K562 (cell line): ENCODE measurements around the gene RNF217. TPM values are rescaled to one million over a fixed set of nuclear protein-coding genes. Genes with fewer than 3 reads are reported as not detected.

Experiments
- ATAC-seq: fragments of 200-7000 bp; cut with Tn5 transposase; 3 replicates; pipeline ENCODE4 v1.9.1; 2020; ENCODE audit warnings: moderate library complexity
- BruUV-seq: library from RNA; stranded (reverse); fragments of 400-500 nt; replicated peaks from 2 replicates; lab custom pipeline; 2021; lab: Mats Ljungman, UMichigan
- CTCF ChIA-PET: fragments of 300-600 bp; formaldehyde crosslinking; extraction: SDS; loops from one replicate; lab custom pipeline; 2021; ENCODE audit warnings: low intra/inter-chr PET ratio; lab: Yijun Ruan, JAX
- POLR2A ChIA-PET: fragments of 300-600, 350-650 bp; sonication (Branson Sonifier 250); formaldehyde crosslinking; extraction: SDS; loops from one replicate; lab custom pipeline; 2021; ENCODE audit warnings: antibody characterized with exemption, inconsistent platforms; lab: Yijun Ruan, JAX
- DNase-seq, 4 experiments: peaks; one replicate each; pipeline versions ENCODE4 v3.0.0 to v3.0.0-alpha.2; 2011 to 2018; ENCODE audit warnings: low spot score in 3 of 4, mixed read lengths in 3 of 4; ENCODE audit errors: extremely low read depth in 1 of 4
- FAIRE-seq: peaks from 2 replicates; lab custom pipeline; 2011; peaks lifted over from hg19 to GRCh38; lab: Jason Lieb, UNC
- H2AFZ ChIP-seq: 2 replicates; pipeline ENCODE4 v1.6.0; 2011; ENCODE audit warnings: low read depth, low read length, control low read depth, inconsistent platforms
- H3K27ac ChIP-seq: fragments of 200-600 bp; 3 replicates; pipeline ENCODE4 v1.8.0; 2011; ENCODE audit warnings: low read depth, mild to moderate bottlenecking, control low read depth, inconsistent platforms, low read length, moderate library complexity, mixed read lengths; ENCODE audit errors: extremely low read depth
- H3K27me3 ChIP-seq, 2 experiments: fragments of 300-600 bp in 1 of 2; 2 replicates in 1 of 2; 3 replicates in 1 of 2; pipeline versions ENCODE4 v1.6.0 to v1.8.0; 2011; ENCODE audit warnings: inconsistent platforms in 2 of 2, low read length in 2 of 2, mild to moderate bottlenecking in 1 of 2, mixed read lengths in 1 of 2, moderate library complexity in 1 of 2; ENCODE audit not compliant: control insufficient read depth in 2 of 2, insufficient read depth in 2 of 2
- H3K36me3 ChIP-seq: fragments of 300-600 bp; 3 replicates; pipeline ENCODE4 v1.8.0; 2011; ENCODE audit warnings: mild to moderate bottlenecking, low read length, inconsistent platforms; ENCODE audit not compliant: control insufficient read depth, insufficient read depth
- H3K4me1 ChIP-seq, 2 experiments: fragments of 200-600 bp in 1 of 2; replicated peaks in 1 of 2; 2 replicates in 1 of 2; 3 replicates in 1 of 2; pipeline versions ENCODE4 v1.5.1 to v1.8.0; 2011; ENCODE audit warnings: inconsistent platforms in 2 of 2, low read length in 2 of 2, mild to moderate bottlenecking in 1 of 2, mixed read lengths in 1 of 2, moderate library complexity in 1 of 2; ENCODE audit not compliant: control insufficient read depth in 2 of 2, insufficient read depth in 2 of 2
- H3K4me2 ChIP-seq: 2 replicates; pipeline ENCODE4 v1.6.1; 2011; ENCODE audit warnings: low read length, control low read depth, inconsistent platforms, mixed read lengths; ENCODE audit not compliant: insufficient read depth
- H3K4me3 ChIP-seq: fragments of 200-600 bp; sonication (generic), shearing (Covaris generic); 2 replicates; pipeline ENCODE4 v1.5.1; 2016; ENCODE audit warnings: control low read depth, inconsistent platforms
- H3K79me2 ChIP-seq: fragments of 200-600 bp; 3 replicates; pipeline ENCODE4 v1.8.0; 2011; ENCODE audit warnings: low read length, inconsistent platforms; ENCODE audit not compliant: control insufficient read depth, insufficient read depth
- H3K9ac ChIP-seq, 2 experiments: 2 replicates each; pipeline versions ENCODE4 v1.6.0 to v1.6.1; 2011; ENCODE audit warnings: low read depth in 2 of 2, low read length in 2 of 2, control low read depth in 1 of 2, inconsistent platforms in 1 of 2, mild to moderate bottlenecking in 1 of 2, mixed read lengths in 1 of 2; ENCODE audit not compliant: insufficient read depth in 1 of 2
- H3K9me1 ChIP-seq: one replicate; pipeline ENCODE4 v1.6.0; 2011; ENCODE audit warnings: inconsistent platforms, mild to moderate bottlenecking, low read length, moderate library complexity; ENCODE audit not compliant: control insufficient read depth, insufficient read depth
- H3K9me3 ChIP-seq: replicated peaks from 2 replicates; pipeline ENCODE4 v1.5.1; 2011; ENCODE audit warnings: low read depth, low read length, inconsistent platforms; ENCODE audit not compliant: control insufficient read depth, insufficient read depth
- H4K20me1 ChIP-seq: replicated peaks from 2 replicates; pipeline ENCODE4 v1.6.1; 2011; ENCODE audit warnings: low read length, inconsistent platforms, mixed read lengths; ENCODE audit not compliant: control insufficient read depth, insufficient read depth
- ARID2 ChIP-seq: fragments of 450-650 bp; IDR thresholded peaks from 2 replicates; pipeline ENCODE4 v1.6.1; 2017; ENCODE audit warnings: antibody characterized with exemption, mild to moderate bottlenecking
- DMBX1 ChIP-seq: fragments of 250-450 bp; sonication (Bioruptor Pico); IDR thresholded peaks from 2 replicates; pipeline ENCODE4 v1.8.0; 2022; ENCODE audit warnings: inconsistent platforms, mild to moderate bottlenecking, moderate library complexity, borderline replicate concordance
- FIP1L1 ChIP-seq: fragments of 200-400 bp; formaldehyde crosslinking; IDR thresholded peaks from 2 replicates; pipeline ENCODE4 v1.6.1; 2018; ENCODE audit warnings: mild to moderate bottlenecking, low read depth, low read length; ENCODE audit not compliant: poor library complexity, severe bottlenecking
- JUNB ChIP-seq: fragments of 450-650 bp; formaldehyde crosslinking; conservative IDR thresholded peaks from 2 replicates; pipeline ENCODE4 v1.4.0; 2020; ENCODE audit warnings: mild to moderate bottlenecking
- MAFG ChIP-seq: fragments of 450-650 bp; conservative IDR thresholded peaks from 2 replicates; pipeline ENCODE4 v1.6.1; 2016; ENCODE audit warnings: missing genetic modification characterization, missing compliant biosample characterization
- MYC ChIP-seq, 2 experiments: fragments of 250-450 bp in 1 of 2; sonication (Bioruptor Pico) in 1 of 2; IDR thresholded peaks; 2 replicates each; pipeline versions ENCODE4 v1.5.1 to v1.6.1; 2012 to 2021; ENCODE audit warnings: low read depth in 2 of 2, borderline replicate concordance in 1 of 2, improper control_type of control experiment in 1 of 2, low read length in 1 of 2, mild to moderate bottlenecking in 1 of 2, moderate library complexity in 1 of 2
- NR3C1 ChIP-seq: sonication (generic); formaldehyde crosslinking; IDR thresholded peaks from 2 replicates; pipeline ENCODE4 v1.8.1; 2022; ENCODE audit warnings: missing genetic modification reagents
- SFPQ ChIP-seq: fragments of 200-400 bp; formaldehyde crosslinking; IDR thresholded peaks from 2 replicates; pipeline ENCODE4 v1.6.1; 2017; ENCODE audit warnings: mild to moderate bottlenecking, low read depth, low read length, moderate library complexity
- TOE1 ChIP-seq, 2 experiments: fragments of 450-650 bp in 1 of 2; sonication (generic) in 1 of 2; formaldehyde crosslinking in 1 of 2; IDR thresholded peaks; 2 replicates each; pipeline versions ENCODE4 v1.7.1 to v1.8.0; 2016 to 2022; ENCODE audit warnings: borderline replicate concordance in 2 of 2, mild to moderate bottlenecking in 2 of 2, antibody characterized with exemption in 1 of 2, inconsistent platforms in 1 of 2, low read depth in 1 of 2, missing genetic modification reagents in 1 of 2, moderate library complexity in 1 of 2
- WGBS: fragments of 100-300 bp; shearing (Covaris generic); methylation state at CpG from one replicate; pipeline ENCODE4 v1.1.6; 2016; ENCODE audit warnings: low coverage, mixed read lengths; ENCODE audit not compliant: insufficient coverage; ENCODE audit errors: missing lambda C conversion rate; 5-methylcytosine and 5-hydroxymethylcytosine counted together
- in situ Hi-C: fragments of 300-500 bp; cut with MboI; formaldehyde crosslinking; loops from 4 replicates; pipeline ENCODE4 v1.15.0; 2018; ENCODE audit warnings: inconsistent platforms, mixed read lengths
- intact Hi-C: fragments of 100-400 bp; cut with micrococcal nuclease; formaldehyde crosslinking; loops from 2 replicates; pipeline ENCODE4 v1.14.2; 2022
- polyA plus RNA-seq, 8 experiments: library from polyadenylated mRNA; depleted of rRNA in 4 of 8; stranded (reverse) in 5 of 8; unstranded in 3 of 8; fragments of >200 nt; fragmentation: Nextera tagmentation in 2 of 8; fragmentation: Illumina TruSeq in 1 of 8; extraction: Ambion mirVana in 2 of 8; extraction: Trizol in 1 of 8; gene quantifications; 2 replicates each; pipeline versions ENCODE4 v1.2.1 to v1.2.3, GENCODE V29; 2011 to 2014; ENCODE audit warnings: inconsistent platforms in 1 of 8, missing spikeins in 1 of 8
- total RNA-seq, 7 experiments: library from RNA; depleted of rRNA in 6 of 7; stranded (reverse); fragments of >200 nt in 6 of 7; fragmentation: Illumina TruSeq in 2 of 7; extraction: Trizol in 2 of 7; gene quantifications; 2 replicates each; pipeline versions ENCODE4 v1.2.1 to v1.2.3, GENCODE V29; 2011 to 2021; ENCODE audit warnings: low replicate concordance in 1 of 7

The RNF217 gene
- total and polyA plus RNA-seq, 9 of the 15 experiments (the other 6 are each of a cell fraction or from before 2014, with no cell fraction given): 2.9 to 25.6 (median 12.0) TPM

- Histone ChIP-seq H4K20me1 (no peaks in the 10 kb centered on the region), H3K27me3 (no peaks in the 10 kb centered on the region), H3K27ac (no peak overlapping the region), H2AFZ (no peak overlapping the region), H3K4me2 (no peak overlapping the region), H3K4me1 (peaks cover 4 to 10% of the 10 kb centered on the region in 2 experiments; a peak in 3 of 5 replicates), H3K79me2 (peaks cover 98% of the 10 kb centered on the region), H3K9me3 (no peaks in the 10 kb centered on the region), H3K9me1 (no peaks in the 10 kb centered on the region), H3K9ac (no peak overlapping the region), H3K4me3 (no peak overlapping the region), H3K36me3 (peaks cover 85% of the 10 kb centered on the region)
- POLR2A ChIA-PET: no interaction called here
- no peak for DNase-seq
- intact Hi-C loops (no loop called here), in situ Hi-C loops (no loop called here)
- no peak for ATAC-seq
- no peak for FAIRE-seq
- CTCF ChIA-PET: no interaction called here
- no TSS peak for BruUV-seq
- no peak for TF ChIP-seq MAFG (tag)
- no peak for TF ChIP-seq FIP1L1
- TF ChIP-seq JUNB (CRISPR knock-in tag): no peak
- TF ChIP-seq SFPQ: no peak
- no peak for TF ChIP-seq DMBX1
- no peak for TF ChIP-seq ARID2
- no peak for TF ChIP-seq NR3C1
- TF ChIP-seq TOE1 (IDR thresholded peaks at IDR 0.05; ENCODE audit: borderline replicate concordance): no peak
- TF ChIP-seq TOE1 (CRISPR knock-in tag; IDR thresholded peaks at IDR 0.05; ENCODE audit: borderline replicate concordance, low read depth): no peak
- no peak for TF ChIP-seq MYC (IDR thresholded peaks at IDR 0.05; ENCODE audit: low read depth, low read length)
- TF ChIP-seq MYC (CRISPR knock-in tag; IDR thresholded peaks at IDR 0.05; ENCODE audit: borderline replicate concordance, low read depth): no peak
- 67% methylated on average over 2 of the region's 2 CpGs for WGBS
Measured at GRCh38 chr6:124970763-124971162, 8.5 kb downstream of the RNF217 start.
